A549 (cell line): ENCODE data around the gene PEPD. TPM values are rescaled to one million over a fixed set of nuclear protein-coding genes. Genes with fewer than 3 reads are reported as not detected.

Source experiments
- ATAC-seq, 2 experiments: fragments of 200-7000 bp in 1 of 2; fragments of >200 bp in 1 of 2; cut with Nextera tagmentation in 1 of 2; cut with Tn5 transposase in 1 of 2; 3 replicates each; pipeline versions ENCODE4 v1.8.0 to v1.9.1; 2018 to 2020; ENCODE audit warnings: mild to moderate bottlenecking in 1 of 2, moderate library complexity in 1 of 2
- CTCF ChIA-PET: fragments of 300-600 bp; sonication (Branson Sonifier 250); formaldehyde crosslinking; extraction: SDS; loops from one replicate; lab custom pipeline; 2021; ENCODE audit warnings: antibody characterized with exemption, inconsistent platforms; lab: Yijun Ruan, JAX
- POLR2A ChIA-PET: fragments of 350-600 bp; formaldehyde crosslinking; extraction: SDS; loops from one replicate; lab custom pipeline; 2021; ENCODE audit warnings: antibody characterized with exemption, inconsistent platforms; lab: Yijun Ruan, JAX
- DNase-seq, 2 experiments: peaks; one replicate each; pipeline versions ENCODE4 v3.0.0 to v3.0.0-alpha.2; 2011 to 2016; ENCODE audit warnings: low read depth in 1 of 2, low spot score in 1 of 2
- FAIRE-seq: peaks from 2 replicates; lab custom pipeline; 2011; peaks lifted over from hg19 to GRCh38; lab: Jason Lieb, UNC
- H3K27ac ChIP-seq, 2 experiments: fragments of >200 bp; sonication (Bioruptor Twin); formaldehyde crosslinking; 3 replicates each; pipeline ENCODE4 v1.5.1; 2016 to 2017
- H3K4me1 ChIP-seq: fragments of >200 bp; sonication (Bioruptor Twin); formaldehyde crosslinking; 3 replicates; pipeline ENCODE4 v1.6.1; 2016
- H3K4me2 ChIP-seq: fragments of >200 bp; sonication (Bioruptor Twin); formaldehyde crosslinking; 3 replicates; pipeline ENCODE4 v1.6.1; 2016
- H3K4me3 ChIP-seq: fragments of >200 bp; sonication (Bioruptor Twin); formaldehyde crosslinking; 3 replicates; pipeline ENCODE4 v1.5.1; 2016
- H3K9me3 ChIP-seq: fragments of >200 bp; sonication (Bioruptor Twin); formaldehyde crosslinking; 3 replicates; pipeline ENCODE4 v1.6.1; 2016
- BHLHE40 ChIP-seq: IDR thresholded peaks from 2 replicates; pipeline ENCODE4 v1.6.1; 2012; ENCODE audit warnings: low read depth, low read length, inconsistent platforms
- CBX8 ChIP-seq: fragments of 200-600 bp; sonication (generic); IDR thresholded peaks from 2 replicates; pipeline ENCODE4 v1.6.1; 2016
- CHD2 ChIP-seq: fragments of 150-350 bp; IDR thresholded peaks from 2 replicates; pipeline ENCODE4 v1.6.1; 2014; ENCODE audit warnings: low read length; ENCODE audit not compliant: partially characterized antibody
- CHD4 ChIP-seq: fragments of 200-600 bp; sonication (generic); IDR thresholded peaks from 2 replicates; pipeline ENCODE4 v1.6.1; 2016; ENCODE audit warnings: antibody characterized with exemption, mild to moderate bottlenecking, borderline replicate concordance
- ESRRA ChIP-seq: fragments of 150-350 bp; IDR thresholded peaks from 2 replicates; pipeline ENCODE4 v1.6.1; 2014; ENCODE audit warnings: mild to moderate bottlenecking, low read length, borderline replicate concordance
- FOSB ChIP-seq: fragments of 250-450 bp; sonication (Bioruptor Pico); IDR thresholded peaks from 2 replicates; pipeline ENCODE4 v1.5.0; 2020; ENCODE audit warnings: mild to moderate bottlenecking, moderate library complexity
- FOSL2 ChIP-seq, 2 experiments: fragments of 450-650 bp in 1 of 2; fragments of >200 bp in 1 of 2; sonication (Bioruptor Twin) in 1 of 2; formaldehyde crosslinking; IDR thresholded peaks; 2 replicates each; pipeline versions ENCODE4 v1.5.0 to v1.6.1; 2016 to 2020; ENCODE audit warnings: mild to moderate bottlenecking in 1 of 2, moderate library complexity in 1 of 2
- GATA3 ChIP-seq: IDR thresholded peaks from 2 replicates; pipeline ENCODE4 v1.6.1; 2012; ENCODE audit warnings: borderline replicate concordance
- HDAC2 ChIP-seq: fragments of 200-600 bp; sonication (generic); IDR thresholded peaks from 2 replicates; pipeline ENCODE4 v1.6.1; 2016
- HEYL ChIP-seq: fragments of 250-450 bp; sonication (Bioruptor Pico); IDR thresholded peaks from 2 replicates; pipeline ENCODE4 v1.8.0; 2021; ENCODE audit warnings: mild to moderate bottlenecking, moderate library complexity
- JUN ChIP-seq, 2 experiments: fragments of >200 bp; sonication (Bioruptor Twin); formaldehyde crosslinking; IDR thresholded peaks; 2 replicates in 1 of 2; 3 replicates in 1 of 2; pipeline ENCODE4 v1.6.1; 2016 to 2017
- KDM5A ChIP-seq: fragments of 200-600 bp; sonication (generic); IDR thresholded peaks from 2 replicates; pipeline ENCODE4 v1.6.1; 2016; ENCODE audit warnings: antibody characterized with exemption, mild to moderate bottlenecking
- NFE2L2 ChIP-seq: fragments of 150-350 bp; conservative IDR thresholded peaks from 2 replicates; pipeline ENCODE4 v1.6.1; 2014; ENCODE audit warnings: low read length
- NPAS2 ChIP-seq: fragments of 250-450 bp; sonication (Bioruptor Pico); IDR thresholded peaks from 2 replicates; pipeline ENCODE4 v1.8.0; 2022; ENCODE audit warnings: mild to moderate bottlenecking, moderate library complexity, borderline replicate concordance
- NR3C1 ChIP-seq: fragments of >200 bp; sonication (Bioruptor Twin); formaldehyde crosslinking; IDR thresholded peaks from 3 replicates; pipeline ENCODE4 v1.6.1; 2017
- POLR2A ChIP-seq: IDR thresholded peaks from 2 replicates; pipeline ENCODE4 v1.6.1; 2012; ENCODE audit warnings: mild to moderate bottlenecking, low read length
- RAD21 ChIP-seq, 2 experiments: fragments of >200 bp in 1 of 2; sonication (Bioruptor Twin) in 1 of 2; formaldehyde crosslinking in 1 of 2; IDR thresholded peaks in 1 of 2; conservative IDR thresholded peaks in 1 of 2; 2 replicates in 1 of 2; 3 replicates in 1 of 2; pipeline ENCODE4 v1.6.1; 2012 to 2018; ENCODE audit warnings: inconsistent platforms in 1 of 2
- RCOR1 ChIP-seq: fragments of 150-350 bp; IDR thresholded peaks from 2 replicates; pipeline ENCODE4 v1.6.1; 2014; ENCODE audit warnings: antibody characterized with exemption, low read length, low read depth
- RFX5 ChIP-seq: fragments of 450-650 bp; IDR thresholded peaks from 2 replicates; pipeline ENCODE4 v1.7.1; 2014; ENCODE audit warnings: antibody characterized with exemption, mild to moderate bottlenecking, moderate library complexity
- RNF2 ChIP-seq: fragments of 200-600 bp; sonication (generic); IDR thresholded peaks from 2 replicates; pipeline ENCODE4 v1.6.1; 2016; ENCODE audit warnings: low read depth, mild to moderate bottlenecking, antibody characterized with exemption, moderate library complexity, borderline replicate concordance
- SMC3 ChIP-seq: fragments of >200 bp; sonication (Bioruptor Twin); formaldehyde crosslinking; IDR thresholded peaks from 3 replicates; pipeline ENCODE4 v1.6.1; 2018; ENCODE audit warnings: inconsistent platforms
- TFCP2L1 ChIP-seq: fragments of 250-450 bp; sonication (Bioruptor Pico); IDR thresholded peaks from 2 replicates; pipeline ENCODE4 v1.5.0; 2021; ENCODE audit warnings: mild to moderate bottlenecking
- ZC3H11A ChIP-seq: fragments of 450-650 bp; IDR thresholded peaks from 2 replicates; pipeline ENCODE4 v1.6.1; 2014; ENCODE audit warnings: antibody characterized with exemption, mild to moderate bottlenecking
- ZSCAN20 ChIP-seq: fragments of 250-450 bp; sonication (Bioruptor Pico); IDR thresholded peaks from 2 replicates; pipeline ENCODE4 v1.8.0; 2022; ENCODE audit warnings: mild to moderate bottlenecking, moderate library complexity
- WGBS: methylation state at CpG from one replicate; pipeline ENCODE4 v1.1.6; 2017; ENCODE audit errors: missing lambda C conversion rate; 5-methylcytosine and 5-hydroxymethylcytosine counted together
- polyA plus RNA-seq, 4 experiments: library from polyadenylated mRNA; depleted of rRNA in 3 of 4; stranded (reverse); fragments of >200 nt; fragmentation: RNase III in 1 of 4; extraction: RNeasy Plus Mini Kit Qiagen cat#74134 plus additional on column Dnase treatment in 1 of 4; gene quantifications; 2 replicates in 3 of 4; 3 replicates in 1 of 4; pipeline ENCODE4 v1.2.3, GENCODE V29; 2011 to 2017
- TF ChIP-seq, protein P1 (sequence below): IDR thresholded peaks from 2 replicates; pipeline ENCODE4 v1.6.1; 2012
- TF ChIP-seq, protein P2 (sequence below): fragments of >200 bp; sonication (Bioruptor Twin); formaldehyde crosslinking; IDR thresholded peaks from 3 replicates; pipeline ENCODE4 v1.5.1; 2016
- TF ChIP-seq, protein P3 (sequence below): fragments of >200 bp; sonication (Bioruptor Twin); formaldehyde crosslinking; IDR thresholded peaks from 3 replicates; pipeline ENCODE4 v1.6.1; 2016
- TF ChIP-seq, protein P4 (sequence below): IDR thresholded peaks from 2 replicates; pipeline ENCODE4 v1.6.1; 2012

The PEPD gene
- polyA plus RNA-seq, 2 of the 4 experiments (the other 2 are of a cell fraction) = 85.5 to 100 TPM

DNA sequence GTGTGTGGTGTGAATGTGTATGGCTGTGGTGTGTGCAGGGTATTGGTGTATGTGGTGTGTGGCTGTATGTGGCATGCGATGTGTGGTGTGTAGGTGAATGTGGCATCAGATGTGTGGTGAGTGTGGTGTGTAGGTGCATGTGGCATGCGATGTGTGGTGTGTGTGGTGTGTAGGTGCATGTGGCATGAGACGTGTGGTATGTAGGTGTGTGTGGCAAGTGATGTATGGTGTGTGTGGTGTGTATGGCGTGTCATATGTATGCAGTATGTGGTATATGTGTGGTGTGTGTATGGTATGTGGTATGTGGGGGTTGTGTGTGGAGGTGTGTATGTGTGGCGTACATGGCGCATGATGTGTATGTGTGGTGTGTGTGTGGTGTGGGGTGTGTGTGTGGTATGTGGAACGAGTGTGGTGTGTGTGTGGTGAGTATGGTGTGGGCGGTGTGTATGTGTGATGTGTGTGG is 63.4 kb downstream of the PEPD start:
- CTCF ChIA-PET = interaction anchor here (0.6 to 1.2 kb wide), 4 partner anchors 28 to 731 kb away, joined by 3 to 6 read pairs (median 3); no protein-coding TSS in a partner anchor
- FAIRE-seq = peak; percentile 72
- ATAC-seq = no peak

DNA sequence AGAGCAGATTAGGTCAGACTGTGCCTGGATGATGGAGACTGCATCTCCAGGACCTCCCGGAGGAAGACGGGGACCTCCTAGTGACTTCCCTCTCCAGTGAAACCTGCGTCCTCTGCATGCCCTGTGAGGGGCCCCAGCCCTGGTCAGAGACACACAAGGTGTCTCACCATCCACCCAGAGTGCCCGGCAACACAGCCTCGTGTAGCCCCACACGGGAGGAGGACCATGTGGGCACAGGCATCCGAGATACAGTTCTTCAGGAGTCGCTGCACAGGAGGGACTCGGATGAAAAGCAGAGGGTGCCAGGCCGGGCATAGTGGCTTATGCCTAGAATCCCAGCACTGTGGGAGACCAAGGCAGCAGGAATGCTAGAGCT is 64.8 kb downstream of the PEPD start:
- ChIA-PET CTCF (interaction anchor here (1.2 to 2.6 kb wide), 4 partner anchors 27 to 321 kb away, joined by 3 to 13 read pairs (median 6); no protein-coding TSS in a partner anchor), POLR2A (no interaction called here)
- H3K4me3 ChIP-seq = no peak overlapping the region
- no peak for FAIRE-seq
- H3K4me1 ChIP-seq = no peaks in the 10 kb centered on the region
- H3K4me2 ChIP-seq = no peak overlapping the region
- TF ChIP-seq ZSCAN20 = no peak
- TF ChIP-seq CHD2 = no peak
- TF ChIP-seq KDM5A = no peak
- TF ChIP-seq HDAC2 = no peak
- TF ChIP-seq, protein P1, sequence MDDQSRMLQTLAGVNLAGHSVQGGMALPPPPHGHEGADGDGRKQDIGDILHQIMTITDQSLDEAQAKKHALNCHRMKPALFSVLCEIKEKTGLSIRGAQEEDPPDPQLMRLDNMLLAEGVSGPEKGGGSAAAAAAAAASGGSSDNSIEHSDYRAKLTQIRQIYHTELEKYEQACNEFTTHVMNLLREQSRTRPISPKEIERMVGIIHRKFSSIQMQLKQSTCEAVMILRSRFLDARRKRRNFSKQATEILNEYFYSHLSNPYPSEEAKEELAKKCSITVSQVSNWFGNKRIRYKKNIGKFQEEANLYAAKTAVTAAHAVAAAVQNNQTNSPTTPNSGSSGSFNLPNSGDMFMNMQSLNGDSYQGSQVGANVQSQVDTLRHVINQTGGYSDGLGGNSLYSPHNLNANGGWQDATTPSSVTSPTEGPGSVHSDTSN = no peak
- TF ChIP-seq, protein P2, sequence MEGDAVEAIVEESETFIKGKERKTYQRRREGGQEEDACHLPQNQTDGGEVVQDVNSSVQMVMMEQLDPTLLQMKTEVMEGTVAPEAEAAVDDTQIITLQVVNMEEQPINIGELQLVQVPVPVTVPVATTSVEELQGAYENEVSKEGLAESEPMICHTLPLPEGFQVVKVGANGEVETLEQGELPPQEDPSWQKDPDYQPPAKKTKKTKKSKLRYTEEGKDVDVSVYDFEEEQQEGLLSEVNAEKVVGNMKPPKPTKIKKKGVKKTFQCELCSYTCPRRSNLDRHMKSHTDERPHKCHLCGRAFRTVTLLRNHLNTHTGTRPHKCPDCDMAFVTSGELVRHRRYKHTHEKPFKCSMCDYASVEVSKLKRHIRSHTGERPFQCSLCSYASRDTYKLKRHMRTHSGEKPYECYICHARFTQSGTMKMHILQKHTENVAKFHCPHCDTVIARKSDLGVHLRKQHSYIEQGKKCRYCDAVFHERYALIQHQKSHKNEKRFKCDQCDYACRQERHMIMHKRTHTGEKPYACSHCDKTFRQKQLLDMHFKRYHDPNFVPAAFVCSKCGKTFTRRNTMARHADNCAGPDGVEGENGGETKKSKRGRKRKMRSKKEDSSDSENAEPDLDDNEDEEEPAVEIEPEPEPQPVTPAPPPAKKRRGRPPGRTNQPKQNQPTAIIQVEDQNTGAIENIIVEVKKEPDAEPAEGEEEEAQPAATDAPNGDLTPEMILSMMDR = no peak
- TF ChIP-seq CHD4 = no peak
- no peak for TF ChIP-seq HEYL (CRISPR knock-in tag)
- no peak for TF ChIP-seq RNF2
- TF ChIP-seq NPAS2 (CRISPR knock-in tag) = no peak
- TF ChIP-seq NFE2L2 = no peak
- TF ChIP-seq FOSL2 (IDR thresholded peaks at IDR 0.05) = no peak
- TF ChIP-seq FOSL2 (CRISPR knock-in tag; IDR thresholded peaks at IDR 0.05) = no peak
- no peak for TF ChIP-seq GATA3
- TF ChIP-seq RFX5 = no peak
- TF ChIP-seq TFCP2L1 = no peak
- TF ChIP-seq BHLHE40 = no peak
- WGBS = 65% methylated on average over 10 of the region's 10 CpGs
- DNase-seq = no peak
- no peak; a peak in 3 of 6 replicates for ATAC-seq
- no peak overlapping the region for H3K27ac ChIP-seq
- H3K9me3 ChIP-seq = no peaks in the 10 kb centered on the region

More for the DNA sequence above, 63.4 kb downstream of the PEPD start:
- Histone ChIP-seq H3K4me3 (no peak overlapping the region), H3K27ac (no peak overlapping the region), H3K9me3 (no peaks in the 10 kb centered on the region), H3K4me1 (no peaks in the 10 kb centered on the region), H3K4me2 (no peak overlapping the region)
- DNase-seq = no peak
- WGBS = 89% methylated on average over 8 of the region's 8 CpGs
- POLR2A ChIA-PET = no interaction called here
- no peak for TF ChIP-seq NPAS2 (CRISPR knock-in tag)
- TF ChIP-seq POLR2A = no peak; the same call in 1 of the 2 replicates
- TF ChIP-seq, protein P1 = no peak
- TF ChIP-seq ESRRA = no peak
- TF ChIP-seq, protein P3, sequence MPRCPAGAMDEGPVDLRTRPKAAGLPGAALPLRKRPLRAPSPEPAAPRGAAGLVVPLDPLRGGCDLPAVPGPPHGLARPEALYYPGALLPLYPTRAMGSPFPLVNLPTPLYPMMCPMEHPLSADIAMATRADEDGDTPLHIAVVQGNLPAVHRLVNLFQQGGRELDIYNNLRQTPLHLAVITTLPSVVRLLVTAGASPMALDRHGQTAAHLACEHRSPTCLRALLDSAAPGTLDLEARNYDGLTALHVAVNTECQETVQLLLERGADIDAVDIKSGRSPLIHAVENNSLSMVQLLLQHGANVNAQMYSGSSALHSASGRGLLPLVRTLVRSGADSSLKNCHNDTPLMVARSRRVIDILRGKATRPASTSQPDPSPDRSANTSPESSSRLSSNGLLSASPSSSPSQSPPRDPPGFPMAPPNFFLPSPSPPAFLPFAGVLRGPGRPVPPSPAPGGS = no peak
- no peak for TF ChIP-seq HDAC2
- TF ChIP-seq JUN (IDR thresholded peaks at IDR 0.05) = no peak
- TF ChIP-seq RFX5 = no peak
- no peak for TF ChIP-seq CBX8
- no peak for TF ChIP-seq GATA3
- TF ChIP-seq ZSCAN20 = no peak
- TF ChIP-seq, protein P4, sequence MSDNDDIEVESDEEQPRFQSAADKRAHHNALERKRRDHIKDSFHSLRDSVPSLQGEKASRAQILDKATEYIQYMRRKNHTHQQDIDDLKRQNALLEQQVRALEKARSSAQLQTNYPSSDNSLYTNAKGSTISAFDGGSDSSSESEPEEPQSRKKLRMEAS = no peak
- TF ChIP-seq FOSL2 (IDR thresholded peaks at IDR 0.05) = no peak
- TF ChIP-seq FOSL2 (CRISPR knock-in tag; IDR thresholded peaks at IDR 0.05) = no peak
- TF ChIP-seq CHD2 = no peak
- TF ChIP-seq RAD21 (conservative IDR thresholded peaks at IDR 0.05 in 1 of 2, IDR thresholded peaks at IDR 0.05 in 1 of 2) = no peak
- TF ChIP-seq RCOR1 = no peak
- no peak for TF ChIP-seq NR3C1
- TF ChIP-seq SMC3 = no peak
- no peak for TF ChIP-seq FOSB (CRISPR knock-in tag)
- TF ChIP-seq ZC3H11A = no peak
